ENCODE data around the gene YY2.
A peak's percentile ranks its signal among the peaks of the same experiment; 100 is the strongest.
"Not testable (repeated sequence)": the region's sequence is repeated elsewhere in the genome, so short reads cannot be mapped to it uniquely, and the experiment has no call there.

YY2 gene

GRCh38 chrX:21870494-21870893 lies 14.7 kb downstream of the YY2 start:
- peak in 1 of 2 donors; percentile 22 for DNase-seq (ENCODE audit: low read depth in 2 of 2)
- TF ChIP-seq, protein P1, sequence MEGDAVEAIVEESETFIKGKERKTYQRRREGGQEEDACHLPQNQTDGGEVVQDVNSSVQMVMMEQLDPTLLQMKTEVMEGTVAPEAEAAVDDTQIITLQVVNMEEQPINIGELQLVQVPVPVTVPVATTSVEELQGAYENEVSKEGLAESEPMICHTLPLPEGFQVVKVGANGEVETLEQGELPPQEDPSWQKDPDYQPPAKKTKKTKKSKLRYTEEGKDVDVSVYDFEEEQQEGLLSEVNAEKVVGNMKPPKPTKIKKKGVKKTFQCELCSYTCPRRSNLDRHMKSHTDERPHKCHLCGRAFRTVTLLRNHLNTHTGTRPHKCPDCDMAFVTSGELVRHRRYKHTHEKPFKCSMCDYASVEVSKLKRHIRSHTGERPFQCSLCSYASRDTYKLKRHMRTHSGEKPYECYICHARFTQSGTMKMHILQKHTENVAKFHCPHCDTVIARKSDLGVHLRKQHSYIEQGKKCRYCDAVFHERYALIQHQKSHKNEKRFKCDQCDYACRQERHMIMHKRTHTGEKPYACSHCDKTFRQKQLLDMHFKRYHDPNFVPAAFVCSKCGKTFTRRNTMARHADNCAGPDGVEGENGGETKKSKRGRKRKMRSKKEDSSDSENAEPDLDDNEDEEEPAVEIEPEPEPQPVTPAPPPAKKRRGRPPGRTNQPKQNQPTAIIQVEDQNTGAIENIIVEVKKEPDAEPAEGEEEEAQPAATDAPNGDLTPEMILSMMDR (IDR thresholded peaks at IDR 0.05; ENCODE audit: low read depth, low read length): no peak
- H3K4me3 ChIP-seq (replicated peaks in 1 of 2; ENCODE audit: low read depth in 2 of 2, low read length in 2 of 2): no peak overlapping the region

DNA sequence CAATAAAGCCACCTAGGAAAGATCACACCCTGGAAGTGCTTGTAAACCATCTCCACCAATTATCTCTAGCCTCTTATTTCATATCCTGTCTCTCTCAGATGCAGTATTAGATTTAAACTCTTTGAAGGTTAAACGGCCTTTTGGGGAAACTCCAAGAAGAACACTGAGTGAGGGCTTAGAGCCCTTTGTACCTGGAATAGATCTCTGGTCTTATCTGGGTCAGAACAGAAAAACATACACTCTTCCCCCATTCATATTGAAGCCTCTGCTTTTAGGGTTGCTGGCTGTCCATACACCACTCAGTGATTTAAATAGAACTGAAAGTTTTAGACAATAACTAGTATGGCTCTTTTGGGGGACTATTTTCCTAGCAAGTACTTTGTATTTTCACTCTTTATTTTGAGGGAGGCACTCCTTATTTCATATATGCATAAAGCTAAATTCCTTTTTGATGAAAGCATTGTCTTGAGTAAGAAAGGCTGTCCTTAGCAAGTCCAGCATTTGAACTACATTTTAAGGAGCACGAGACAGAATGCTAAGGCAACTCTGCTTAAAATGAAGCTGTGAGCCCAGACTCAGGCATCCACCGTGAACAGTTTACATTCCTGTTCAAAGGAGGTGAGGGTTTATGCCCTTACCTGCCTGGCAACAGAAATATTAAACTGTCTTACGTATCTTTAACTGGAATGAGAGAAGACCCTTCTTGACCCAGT lies 17.4 kb downstream of the YY2 start:
- H3K4me3 ChIP-seq (replicated peaks in 1 of 2; ENCODE audit: low read depth in 2 of 2, low read length in 2 of 2): no peak overlapping the region
- TF ChIP-seq, protein P1 (IDR thresholded peaks at IDR 0.05; ENCODE audit: low read depth, low read length): no peak
- peak; percentile 15 to 25 for DNase-seq (ENCODE audit: low read depth in 2 of 2)

- not testable (repeated sequence) for H3K4me3 ChIP-seq (replicated peaks in 1 of 2; ENCODE audit: low read depth in 2 of 2, low read length in 2 of 2); DNase-seq (ENCODE audit: low read depth in 2 of 2)
Observed at GRCh38 chrX:21874182-21874581, 18.4 kb downstream of the YY2 start.

DNA sequence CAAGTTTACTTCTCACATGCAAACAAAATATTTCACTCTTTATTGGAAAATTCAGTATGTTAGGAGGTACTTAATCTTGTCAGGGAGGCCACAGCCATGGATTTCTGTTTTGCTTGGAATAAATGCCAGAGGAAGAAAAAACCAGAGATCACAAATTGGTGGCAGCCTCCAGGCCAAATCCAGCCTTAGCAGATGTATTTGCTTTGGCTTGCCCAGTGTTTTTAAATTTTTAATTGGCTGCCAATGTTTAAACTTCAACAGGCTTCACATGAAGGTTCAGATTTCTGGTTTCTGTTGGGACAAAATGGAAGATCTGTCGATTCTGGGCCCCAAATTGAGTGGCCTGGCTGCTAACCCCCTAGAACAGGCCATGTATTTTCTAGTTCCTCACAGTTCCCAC lies 19.2 kb downstream of the YY2 start:
- TF ChIP-seq, protein P1 (IDR thresholded peaks at IDR 0.05; ENCODE audit: low read depth, low read length): no peak
- no peak for DNase-seq (ENCODE audit: low read depth in 2 of 2)
- H3K4me3 ChIP-seq (replicated peaks in 1 of 2; ENCODE audit: low read depth in 2 of 2, low read length in 2 of 2): no peak overlapping the region

DNA sequence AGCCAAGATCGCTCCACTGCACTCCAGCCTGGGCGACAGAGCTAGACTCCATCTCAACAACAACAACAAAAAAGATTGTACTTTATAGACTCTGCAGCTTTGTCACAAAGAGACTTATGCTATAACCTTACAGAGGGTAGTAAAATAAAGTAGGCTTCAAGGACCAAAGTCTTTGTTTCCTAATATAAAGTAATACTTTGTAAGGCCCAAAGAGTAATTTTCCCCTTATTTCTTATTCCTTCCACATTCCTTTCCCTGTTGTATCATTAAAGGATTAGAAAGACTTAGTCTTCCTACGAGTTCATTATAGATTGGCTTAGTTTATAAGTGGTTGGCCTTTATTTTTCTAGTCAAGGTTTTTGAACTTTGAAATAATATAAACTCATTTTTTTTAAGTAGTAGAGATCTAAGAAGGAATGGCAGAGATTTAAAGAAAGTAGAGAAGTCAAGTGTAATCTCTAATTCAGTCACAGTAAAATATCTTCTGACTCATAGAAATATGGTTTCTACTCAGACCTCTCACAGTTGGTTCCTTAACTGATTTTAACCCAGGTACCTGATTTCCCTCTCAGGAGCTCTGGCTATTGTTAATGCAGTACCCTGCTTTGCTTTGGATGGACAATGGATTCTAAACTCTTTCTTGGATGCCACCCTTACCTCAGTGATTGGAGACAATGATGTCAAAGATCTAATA lies 26.2 kb downstream of the YY2 start:
- TF ChIP-seq, protein P1 (IDR thresholded peaks at IDR 0.05; ENCODE audit: low read depth, low read length): no peak
- H3K4me3 ChIP-seq (replicated peaks in 1 of 2; ENCODE audit: low read depth in 2 of 2, low read length in 2 of 2): no peak overlapping the region
- DNase-seq (ENCODE audit: low read depth in 2 of 2): no peak

- H3K4me3 ChIP-seq (replicated peaks in 1 of 2; ENCODE audit: low read depth in 2 of 2, low read length in 2 of 2): no peak overlapping the region
- peak; percentile 7 to 33 for DNase-seq (ENCODE audit: low read depth in 2 of 2)
- TF ChIP-seq, protein P1 (IDR thresholded peaks at IDR 0.05; ENCODE audit: low read depth, low read length): no peak
Observed at GRCh38 chrX:21883258-21883657, 27.5 kb downstream of the YY2 start.

DNA sequence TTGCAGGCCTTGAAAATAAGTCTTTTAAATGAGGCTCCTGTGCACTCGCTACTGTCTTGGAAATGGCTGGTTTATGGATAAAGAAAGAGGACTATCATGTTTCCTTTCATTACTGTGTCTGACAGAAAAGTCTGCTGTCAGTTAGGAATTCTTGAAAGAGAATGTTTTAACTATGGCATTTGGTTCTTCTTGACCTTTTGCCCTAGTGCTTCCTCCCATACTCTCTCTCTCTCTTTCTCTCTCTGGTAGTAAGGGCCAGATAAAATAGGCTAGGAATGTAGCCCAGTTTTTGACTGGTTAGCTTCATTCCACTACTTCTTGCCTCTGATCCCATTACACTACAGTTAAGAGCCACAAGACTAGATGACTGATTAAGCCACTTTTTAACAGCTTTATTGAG lies 29.8 kb downstream of the YY2 start:
- peak; percentile 33 to 65 for DNase-seq (ENCODE audit: low read depth in 2 of 2)
- no peak overlapping the region for H3K4me3 ChIP-seq (replicated peaks in 1 of 2; ENCODE audit: low read depth in 2 of 2, low read length in 2 of 2)
- TF ChIP-seq, protein P1 (IDR thresholded peaks at IDR 0.05; ENCODE audit: low read depth, low read length): no peak

Data from cardiac fibroblast (primary cell).